Measurements from ENCODE around the gene PSMB2.

Gene PSMB2

DNA sequence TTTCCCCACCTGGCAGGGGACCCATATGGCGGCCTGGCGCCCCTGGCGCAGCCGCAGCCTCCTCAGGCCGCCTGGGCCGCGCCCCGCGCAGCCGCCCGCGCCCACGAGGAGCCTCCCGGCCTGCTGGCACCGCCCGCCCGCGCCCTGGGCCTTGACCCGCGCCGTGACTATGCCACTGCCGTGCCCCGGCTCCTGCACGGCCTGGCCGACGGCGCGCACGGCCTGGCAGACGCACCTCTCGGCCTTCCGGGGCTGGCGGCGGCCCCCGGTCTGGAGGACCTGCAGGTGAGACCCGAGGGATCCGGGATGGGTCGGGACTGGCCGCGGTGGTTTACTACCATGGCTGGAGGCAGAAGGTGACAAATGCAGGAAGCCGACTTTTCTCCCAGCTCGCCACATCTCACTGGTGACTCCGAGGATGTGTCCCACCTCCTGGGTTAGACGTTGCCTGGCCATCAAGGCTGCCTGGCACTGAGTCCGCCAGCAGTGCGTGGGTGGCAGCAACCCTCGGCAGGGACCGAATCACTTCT lies 67.1 kb downstream of the PSMB2 start:
- DNase-seq (ENCODE audit: low read depth in 3 of 3, low spot score in 1 of 3) = no peak

DNA sequence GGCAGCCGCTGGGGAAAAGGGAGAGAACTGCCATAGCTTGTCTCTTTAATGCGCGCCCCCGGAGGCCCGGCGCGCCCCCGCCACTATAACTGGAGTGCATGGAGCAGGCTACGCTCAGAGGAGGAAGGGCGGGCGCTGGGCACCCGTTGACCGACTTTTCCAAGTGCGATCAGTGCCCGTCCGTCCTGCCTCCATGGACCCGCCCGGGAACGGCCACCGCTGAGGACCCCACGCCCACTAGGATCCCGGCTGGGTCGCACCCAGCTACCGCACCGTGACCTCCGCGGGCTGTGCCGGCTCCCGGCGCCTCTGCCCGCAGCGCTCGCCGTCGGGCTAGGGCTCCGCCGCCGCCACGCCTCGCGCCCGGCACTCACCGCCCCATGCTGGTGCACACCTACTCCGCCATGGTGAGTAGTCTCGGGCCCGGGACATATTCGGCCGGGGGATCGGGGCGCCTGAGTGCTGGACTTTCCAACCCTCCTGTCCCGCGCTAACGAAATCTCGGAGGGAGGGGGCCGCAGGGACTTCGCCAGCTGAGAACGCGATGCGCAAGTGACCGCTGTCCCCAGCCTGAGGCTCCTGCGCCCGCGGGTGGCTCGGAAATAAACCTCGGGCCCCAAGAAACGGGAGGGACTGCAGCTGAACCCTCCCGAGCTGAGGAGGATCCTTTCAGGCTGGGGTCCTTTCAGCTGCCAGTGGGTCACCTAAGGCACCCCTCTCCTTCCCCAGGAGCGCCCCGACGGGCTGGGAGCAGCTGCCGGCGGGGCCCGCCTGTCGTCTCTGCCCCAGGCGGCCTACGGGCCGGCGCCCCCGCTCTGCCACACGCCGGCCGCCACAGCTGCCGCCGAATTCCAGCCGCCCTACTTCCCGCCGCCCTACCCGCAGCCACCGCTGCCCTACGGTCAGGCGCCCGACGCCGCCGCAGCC lies 67.9 kb downstream of the PSMB2 start, which contains the start of gene TFAP2E:
Gene TFAP2E (plus strand): TSS at position 117 of the 927 bp plus-strand sequence. CDS start 264 bp downstream, at position 381.
- no peak for DNase-seq (ENCODE audit: low read depth in 3 of 3, low spot score in 1 of 3)

DNA sequence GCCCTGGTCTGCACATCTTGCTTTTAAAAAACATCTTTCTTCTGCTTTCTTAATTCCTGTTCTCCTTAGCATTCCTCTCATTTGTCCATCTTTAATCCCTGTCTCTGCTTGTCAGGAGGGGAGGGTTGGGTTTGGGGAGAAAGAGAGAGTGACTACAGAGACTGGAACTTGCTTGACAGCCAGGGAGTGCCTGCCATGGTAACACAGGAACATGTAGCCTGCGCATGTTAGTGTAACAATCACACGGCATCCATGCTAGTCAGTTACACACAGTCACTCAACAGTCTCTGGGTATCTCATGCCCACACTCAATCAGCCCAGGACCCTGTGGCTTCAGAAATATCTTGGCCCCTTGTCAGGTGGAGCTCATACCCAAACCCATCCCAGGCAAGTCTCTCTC lies 69.0 kb downstream of the PSMB2 start:
- no peak for DNase-seq (ENCODE audit: low read depth in 3 of 3, low spot score in 1 of 3)

DNA sequence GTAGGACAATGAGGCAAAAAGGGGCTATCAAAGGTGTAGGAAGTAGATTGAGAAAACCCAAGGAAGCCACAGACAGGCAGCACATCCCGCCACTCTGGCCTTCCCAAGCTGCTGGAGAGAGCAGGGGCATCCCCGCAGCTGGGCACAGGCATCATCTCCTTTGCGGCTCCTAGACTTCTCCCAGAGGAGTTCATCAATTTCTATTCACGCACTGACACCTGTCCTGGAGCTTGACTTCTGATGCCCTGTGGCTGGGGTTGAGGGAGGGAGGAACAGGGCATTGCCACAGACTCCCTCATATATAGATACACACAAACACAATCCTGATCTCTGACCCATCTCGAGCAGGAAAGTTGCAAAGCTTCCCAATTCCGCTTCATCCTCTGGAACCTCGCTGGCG lies 70.1 kb downstream of the PSMB2 start:
- DNase-seq (ENCODE audit: low read depth in 3 of 3, low spot score in 1 of 3) = no peak

DNA sequence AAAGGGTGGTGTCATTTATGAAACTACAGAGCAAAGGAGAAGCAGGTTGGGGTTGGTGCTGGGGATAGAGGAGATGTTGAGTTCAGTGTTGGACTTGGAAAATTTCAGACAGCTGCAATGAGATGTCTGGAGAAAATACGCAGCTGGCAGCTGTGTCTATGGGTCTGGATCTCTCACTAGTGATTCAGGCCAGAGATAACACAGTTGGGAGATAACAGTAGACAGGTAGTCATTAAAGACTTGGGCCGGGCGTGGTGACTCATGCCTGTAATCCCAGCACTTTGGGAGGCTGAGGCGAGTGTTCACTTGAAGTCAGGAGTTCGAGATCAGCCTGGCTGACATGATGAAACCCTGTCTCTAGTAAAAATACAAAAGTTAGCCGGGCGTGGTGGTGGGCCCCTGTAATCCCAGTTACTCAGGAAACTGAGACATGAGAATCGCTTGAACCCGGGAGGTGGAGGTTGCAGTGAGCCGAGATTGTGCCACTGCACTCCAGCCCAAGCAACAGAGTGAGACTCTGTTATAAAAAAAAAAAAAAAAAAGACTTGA lies 70.7 kb downstream of the PSMB2 start:
- no peak for DNase-seq (ENCODE audit: low read depth in 3 of 3, low spot score in 1 of 3)

DNA sequence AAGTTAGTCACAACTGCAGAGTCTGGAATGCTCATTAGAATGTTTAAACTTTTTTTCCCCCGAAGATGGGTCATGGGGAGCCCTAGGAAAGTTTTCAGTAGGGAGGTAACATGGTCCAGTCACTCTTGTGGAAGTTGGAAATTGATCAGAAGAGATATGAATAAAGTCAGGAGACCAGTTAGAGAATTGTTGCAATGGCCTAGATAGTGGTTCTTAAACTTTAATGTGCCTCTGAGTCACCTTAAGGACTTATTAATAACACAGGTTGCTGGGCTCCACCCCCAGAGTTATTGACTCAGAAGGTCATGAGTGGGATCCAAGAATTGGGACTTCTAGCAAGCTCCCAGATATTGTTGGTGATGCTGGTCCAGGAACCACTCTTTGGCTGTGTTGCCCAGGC lies 71.4 kb downstream of the PSMB2 start:
- no peak for DNase-seq (ENCODE audit: low read depth in 3 of 3, low spot score in 1 of 3)

DNA sequence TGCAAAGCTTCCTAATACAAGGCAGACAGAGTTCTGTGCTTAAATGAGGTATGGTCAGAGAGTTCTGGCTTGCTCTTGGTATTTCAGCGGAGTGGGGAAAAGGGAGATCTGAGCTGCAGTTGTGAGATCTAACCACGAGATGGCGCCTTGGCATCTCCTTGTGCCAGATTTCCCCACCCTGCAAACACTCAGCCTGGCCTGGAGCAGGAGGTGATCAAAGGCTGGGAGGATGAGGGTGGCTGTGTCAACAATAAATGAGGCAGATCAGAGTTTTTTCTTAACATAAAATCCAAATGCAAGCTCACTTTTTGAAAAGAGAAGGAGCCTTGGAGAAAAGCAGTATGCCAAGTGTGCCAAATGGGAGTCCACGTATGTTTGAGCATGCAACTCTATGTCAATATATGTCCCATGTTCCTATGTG lies 72.3 kb downstream of the PSMB2 start:
- DNase-seq (ENCODE audit: low read depth in 3 of 3, low spot score in 1 of 3) = peak in 2 of 3 donors; percentile 21 to 49

DNA sequence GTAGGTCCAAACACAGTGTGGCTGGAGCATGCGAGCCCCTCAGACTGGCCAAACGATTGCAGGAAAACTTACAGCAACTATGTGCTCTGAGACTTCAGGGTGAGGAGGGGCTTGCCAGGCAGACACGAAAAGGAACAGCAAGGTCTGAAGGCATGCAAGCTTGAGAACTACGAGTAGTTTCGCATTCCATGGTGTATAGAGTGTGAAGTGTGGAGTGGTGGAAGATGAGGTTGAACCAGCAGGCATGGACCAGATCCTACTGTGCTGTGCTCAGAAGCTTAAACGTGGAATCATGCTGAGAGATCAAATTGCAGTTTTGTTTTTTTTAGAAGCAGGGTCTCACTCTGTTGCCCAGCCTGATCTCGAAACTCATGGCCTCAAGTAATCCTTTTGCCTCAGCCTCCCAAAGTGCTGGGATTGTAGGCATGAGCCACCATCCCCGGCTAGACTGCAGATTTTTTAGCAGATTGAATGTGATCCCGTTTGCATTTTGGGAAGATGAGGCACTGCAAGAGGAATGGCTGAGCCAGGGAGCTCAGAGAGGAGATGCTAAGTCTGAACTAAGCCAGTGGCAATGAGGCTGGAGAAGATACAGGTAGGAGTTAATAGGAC lies 73.3 kb downstream of the PSMB2 start:
- no peak for DNase-seq (ENCODE audit: low read depth in 3 of 3, low spot score in 1 of 3)

DNA sequence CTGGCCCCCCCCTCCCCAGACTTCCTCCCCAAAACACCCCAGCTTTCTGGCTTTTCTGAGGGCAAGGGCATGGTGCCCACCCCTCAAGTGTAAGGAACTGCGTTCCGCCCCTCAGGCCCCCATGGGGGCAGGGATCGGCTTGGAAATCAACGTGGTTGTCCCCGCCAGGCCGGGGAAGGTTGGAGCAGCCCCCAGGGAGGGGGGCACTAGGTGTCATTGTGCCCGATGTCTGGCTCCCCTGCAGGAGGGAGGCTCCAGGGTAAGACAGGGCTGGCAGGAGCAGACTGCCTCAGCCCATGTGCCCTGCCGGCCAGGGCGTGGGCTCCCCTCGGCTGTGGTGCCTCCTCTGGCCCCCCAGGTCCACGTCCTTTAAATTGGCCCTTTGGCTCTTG lies 75.6 kb downstream of the PSMB2 start:
- no peak for DNase-seq (ENCODE audit: low read depth in 3 of 3, low spot score in 1 of 3)

DNA sequence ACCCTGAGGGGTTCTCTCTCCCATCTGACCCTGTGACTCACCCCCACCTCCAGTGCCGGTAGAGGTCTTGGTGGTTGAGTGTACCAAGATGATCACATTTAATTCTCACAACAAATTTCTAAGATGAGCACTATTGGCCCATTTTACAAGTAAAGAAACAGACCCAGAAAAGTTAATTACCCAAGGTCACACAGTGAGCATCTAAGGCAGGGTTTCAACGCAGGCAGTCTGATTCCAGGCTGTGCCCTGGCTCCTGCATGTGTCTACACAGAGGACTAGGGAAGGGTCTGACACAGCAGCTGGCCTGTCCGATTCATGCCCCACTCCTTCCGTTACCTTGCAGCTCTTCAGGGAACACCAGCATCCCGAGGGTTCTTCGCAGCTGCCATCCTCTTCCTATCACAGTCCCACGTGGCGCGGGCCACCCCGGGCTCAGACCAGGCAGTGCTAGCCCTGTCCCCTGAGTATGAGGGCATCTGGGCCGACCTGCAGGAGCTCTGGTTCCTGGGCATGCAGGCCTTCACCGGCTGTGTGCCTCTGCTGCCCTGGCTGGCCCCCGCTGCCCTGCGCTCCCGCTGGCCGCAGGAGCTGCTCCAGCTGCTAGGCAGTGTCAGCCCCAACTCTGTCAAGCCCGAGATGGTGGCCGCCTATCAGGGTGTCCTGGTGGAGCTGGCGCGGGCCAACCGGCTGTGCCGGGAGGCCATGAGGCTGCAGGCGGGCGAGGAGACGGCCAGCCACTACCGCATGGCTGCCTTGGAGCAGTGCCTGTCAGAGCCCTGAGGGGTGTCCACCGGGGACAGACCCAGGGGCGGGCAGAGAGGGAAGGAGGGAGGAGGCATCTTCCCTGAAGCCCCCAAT lies 76.2 kb downstream of the PSMB2 start:
- no peak for DNase-seq (ENCODE audit: low read depth in 3 of 3, low spot score in 1 of 3)

DNA sequence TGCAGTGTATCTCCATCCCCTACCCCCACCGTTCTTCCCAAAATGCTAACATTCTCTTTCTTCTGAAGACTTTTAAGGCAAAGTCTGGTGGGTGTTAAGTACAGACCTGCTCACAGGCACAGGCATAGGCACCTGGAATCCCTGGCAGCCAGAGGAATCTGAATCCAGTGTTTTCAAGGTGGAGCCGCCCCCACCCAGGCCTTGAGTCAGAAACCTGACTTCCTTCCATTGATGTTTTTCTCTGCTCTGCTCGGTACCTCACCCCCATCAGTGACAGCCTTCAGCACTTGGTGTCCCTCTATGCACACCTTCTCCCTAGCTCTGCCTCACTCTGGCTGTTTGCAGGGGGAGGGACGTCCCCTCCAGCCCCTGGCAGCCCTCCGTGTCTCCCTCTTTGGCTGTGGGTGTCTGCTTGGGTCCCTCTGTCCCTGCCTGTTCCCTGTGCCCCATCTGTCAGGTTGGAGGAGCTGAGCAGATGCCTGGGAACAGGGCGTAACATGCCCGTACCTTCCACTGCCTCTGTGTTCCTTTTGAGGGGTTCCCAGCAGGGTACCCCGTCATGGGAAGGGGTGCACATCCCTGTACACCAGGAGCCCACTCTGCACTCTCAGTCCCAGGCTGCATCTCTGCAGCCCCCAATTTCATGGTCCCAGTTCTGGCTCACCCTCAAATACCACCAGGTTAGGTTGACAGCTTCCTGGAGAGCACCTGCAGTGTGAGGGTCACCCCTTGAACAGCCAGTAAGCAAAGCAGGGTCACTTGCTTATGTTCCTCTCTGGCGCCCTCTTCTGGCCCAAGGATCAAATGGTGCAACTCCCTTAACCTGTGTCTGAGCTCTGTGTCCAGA lies 77.1 kb downstream of the PSMB2 start:
- DNase-seq (ENCODE audit: low read depth in 3 of 3, low spot score in 1 of 3) = peak; percentile 40 to 66 (median 51)

DNA sequence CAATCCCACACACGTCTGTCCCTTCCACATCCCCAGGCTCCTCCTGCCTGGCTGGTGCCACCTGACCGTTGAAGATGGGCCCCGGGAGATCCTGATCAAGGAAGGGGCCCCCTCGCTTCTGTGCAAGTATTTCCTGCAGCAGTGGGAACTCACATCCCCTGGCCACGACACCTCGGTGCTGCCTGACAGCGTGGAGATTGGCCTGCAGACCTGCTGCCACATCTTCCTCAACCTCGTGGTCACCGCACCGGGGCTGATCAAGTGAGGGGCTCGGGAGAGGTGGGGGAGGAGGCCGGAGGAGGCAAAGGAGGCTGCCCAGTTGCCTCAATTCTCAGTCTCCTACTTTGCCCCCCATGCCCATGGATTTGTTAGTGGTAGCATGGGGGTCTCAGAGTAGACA lies 78.2 kb downstream of the PSMB2 start:
- DNase-seq (ENCODE audit: low read depth in 3 of 3, low spot score in 1 of 3) = no peak

DNA sequence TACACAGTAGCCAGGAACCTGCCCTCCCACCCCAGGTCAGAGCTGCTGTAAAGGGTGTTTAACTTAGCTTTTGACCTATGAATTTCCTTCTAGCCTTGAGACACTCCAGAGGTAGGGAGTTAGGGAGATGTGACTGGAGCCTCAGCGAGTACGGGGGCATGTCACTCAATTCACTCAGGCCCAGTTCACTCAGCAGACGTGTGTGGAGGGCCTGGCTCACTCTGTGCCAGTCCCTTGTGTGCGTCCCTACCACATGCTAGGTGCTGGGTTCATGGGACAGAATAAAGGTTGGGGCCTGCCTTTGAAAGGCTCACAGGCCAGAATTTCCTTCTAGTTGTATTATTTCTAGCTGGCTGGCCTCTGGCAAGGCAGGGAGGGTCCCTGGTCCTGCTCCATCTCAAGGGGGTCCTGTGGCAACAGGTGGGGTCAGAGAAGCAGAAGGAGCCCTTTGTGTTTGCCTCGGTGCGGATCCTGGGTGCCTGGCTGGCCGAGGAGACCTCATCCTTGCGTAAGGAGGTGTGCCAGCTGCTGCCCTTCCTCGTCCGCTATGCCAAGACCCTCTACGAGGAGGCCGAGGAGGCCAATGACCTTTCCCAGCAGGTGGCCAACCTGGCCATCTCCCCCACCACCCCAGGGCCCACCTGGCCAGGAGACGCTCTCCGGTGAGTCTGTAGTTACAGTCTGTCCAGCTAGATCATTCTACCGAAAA lies 79.2 kb downstream of the PSMB2 start:
- no peak for DNase-seq (ENCODE audit: low read depth in 3 of 3, low spot score in 1 of 3)

DNA sequence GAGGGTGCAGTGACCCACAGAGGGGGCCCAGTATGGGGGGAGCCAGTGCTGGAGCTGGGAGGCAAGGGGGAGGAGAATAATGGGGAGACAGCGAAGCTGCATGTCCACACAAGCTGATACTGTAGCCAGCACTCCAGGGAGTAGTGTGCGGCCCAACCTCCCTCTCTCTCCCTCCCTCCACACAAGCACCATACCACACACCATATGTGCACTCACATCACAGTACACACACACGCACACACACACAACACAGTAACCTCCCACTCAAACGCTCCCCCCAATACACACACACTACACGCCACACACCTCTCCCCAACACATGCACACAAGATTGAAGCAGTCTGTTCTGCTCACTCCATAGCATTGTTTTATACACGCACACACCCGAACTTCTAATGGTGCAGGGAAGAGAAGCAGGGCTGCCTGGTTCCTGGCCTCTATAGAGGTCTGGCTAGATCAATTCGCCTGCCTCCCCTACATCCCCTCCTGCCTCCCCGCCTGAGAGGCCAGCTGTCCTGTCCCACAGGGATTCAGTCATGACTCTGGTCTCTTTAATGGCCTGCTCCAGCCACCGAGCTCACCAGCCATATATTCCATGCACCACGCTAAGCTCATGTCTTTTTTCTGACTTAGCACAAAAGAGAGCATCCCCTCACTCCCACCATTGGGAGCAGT lies 79.9 kb downstream of the PSMB2 start:
- no peak for DNase-seq (ENCODE audit: low read depth in 3 of 3, low spot score in 1 of 3)

DNA sequence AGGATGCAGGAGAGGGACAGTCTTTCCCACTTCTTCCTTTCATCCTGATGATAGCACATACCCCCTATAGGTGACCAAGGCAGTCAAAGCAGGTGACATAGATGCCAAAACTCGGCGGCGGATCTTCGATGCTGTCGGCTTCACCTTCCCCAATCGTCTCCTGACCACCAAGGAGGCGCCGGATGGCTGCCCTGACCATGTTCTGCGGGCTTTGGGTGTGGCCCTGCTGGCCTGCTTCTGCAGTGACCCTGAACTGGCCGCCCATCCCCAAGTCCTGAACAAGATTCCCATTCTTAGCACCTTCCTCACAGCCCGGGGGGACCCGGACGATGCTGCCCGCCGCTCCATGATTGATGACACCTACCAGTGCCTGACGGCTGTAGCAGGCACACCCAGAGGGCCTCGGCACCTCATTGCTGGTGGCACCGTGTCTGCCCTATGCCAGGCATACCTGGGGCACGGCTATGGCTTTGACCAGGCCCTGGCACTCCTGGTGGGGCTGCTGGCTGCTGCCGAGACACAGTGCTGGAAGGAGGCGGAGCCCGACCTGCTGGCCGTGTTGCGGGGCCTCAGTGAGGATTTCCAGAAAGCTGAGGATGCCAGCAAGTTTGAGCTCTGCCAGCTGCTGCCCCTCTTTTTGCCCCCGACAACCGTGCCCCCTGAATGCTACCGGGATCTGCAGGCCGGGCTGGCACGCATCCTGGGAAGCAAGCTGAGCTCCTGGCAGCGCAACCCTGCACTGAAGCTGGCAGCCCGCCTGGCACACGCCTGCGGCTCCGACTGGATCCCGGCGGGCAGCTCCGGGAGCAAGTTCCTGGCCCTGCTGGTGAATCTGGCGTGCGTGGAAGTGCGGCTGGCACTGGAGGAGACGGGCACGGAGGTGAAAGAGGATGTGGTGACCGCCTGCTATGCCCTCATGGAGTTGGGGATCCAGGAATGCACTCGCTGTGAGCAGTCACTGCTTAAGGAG lies 80.8 kb downstream of the PSMB2 start:
- no peak for DNase-seq (ENCODE audit: low read depth in 3 of 3, low spot score in 1 of 3)

DNA sequence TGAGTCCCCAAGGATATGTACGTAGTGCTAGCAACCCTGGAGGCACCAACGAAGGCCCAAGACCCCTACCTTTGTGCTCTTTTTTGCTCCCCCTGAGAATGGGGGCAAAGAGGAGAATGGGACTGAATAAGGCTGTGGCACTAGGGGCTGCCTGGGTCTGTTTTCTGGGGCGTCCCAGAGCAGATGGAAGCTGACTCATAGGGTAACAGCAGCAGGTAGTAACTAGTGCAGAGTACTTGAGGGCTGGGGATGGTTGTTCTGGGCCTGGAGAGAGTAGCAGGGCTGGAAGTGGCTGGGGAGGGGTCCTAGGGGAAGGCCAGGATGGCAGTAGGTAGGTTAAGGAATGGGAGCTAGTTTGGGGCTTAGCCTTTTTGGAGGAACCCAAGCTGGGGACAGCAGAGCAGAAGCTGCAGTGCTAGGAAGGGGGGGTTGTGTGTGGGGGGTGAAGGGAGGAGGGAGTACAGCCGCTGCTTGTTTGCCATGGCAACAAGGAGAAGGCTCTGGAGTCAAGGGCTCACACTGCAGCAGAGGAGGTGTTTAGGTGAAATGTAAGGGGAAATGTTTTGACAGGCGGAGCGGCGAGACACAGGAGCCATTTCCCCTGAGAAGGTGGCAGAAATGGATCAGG lies 81.9 kb downstream of the PSMB2 start:
- DNase-seq (ENCODE audit: low read depth in 3 of 3, low spot score in 1 of 3) = no peak
